SK-N-SH treated with all-trans-retinoic acid at 6 μM for 48 hours (cell line): ENCODE results near the gene RFX7.
A peak's percentile ranks its signal among the peaks of the same experiment; 100 is the strongest.

Source experiments
- ATAC-seq: fragments of 200-7000 bp; cut with Tn5 transposase; 3 replicates; pipeline ENCODE4 v1.9.1; 2020; ENCODE audit warnings: mild to moderate bottlenecking, moderate library complexity
- ARNTL ChIP-seq: fragments of 450-650 bp; formaldehyde crosslinking; IDR thresholded peaks from 2 replicates; pipeline ENCODE4 v1.5.0; 2020; ENCODE audit warnings: low read depth, mild to moderate bottlenecking, moderate library complexity, borderline replicate concordance
- CREB5 ChIP-seq: fragments of 250-450 bp; sonication (Bioruptor Pico); IDR thresholded peaks from 2 replicates; pipeline ENCODE4 v1.5.1; 2020; ENCODE audit warnings: low read depth, mild to moderate bottlenecking, moderate library complexity
- CSDC2 ChIP-seq: fragments of 250-450 bp; sonication (Bioruptor Pico); IDR thresholded peaks from 2 replicates; pipeline ENCODE4 v1.5.0; 2020; ENCODE audit warnings: mild to moderate bottlenecking, moderate library complexity
- CSRNP3 ChIP-seq: fragments of 250-450 bp; sonication (Bioruptor Pico); IDR thresholded peaks from 2 replicates; pipeline ENCODE4 v1.5.1; 2021; ENCODE audit warnings: mild to moderate bottlenecking, moderate library complexity
- ESRRG ChIP-seq: fragments of 250-450 bp; sonication (Bioruptor Pico); IDR thresholded peaks from 2 replicates; pipeline ENCODE4 v1.6.1; 2021; ENCODE audit warnings: mild to moderate bottlenecking
- GLIS3 ChIP-seq: fragments of 250-450 bp; sonication (Bioruptor Pico); IDR thresholded peaks from 2 replicates; pipeline ENCODE4 v1.5.0; 2020; ENCODE audit warnings: mild to moderate bottlenecking, moderate library complexity
- ISL1 ChIP-seq: fragments of 250-450 bp; sonication (Bioruptor Pico); IDR thresholded peaks from 2 replicates; pipeline ENCODE4 v2.1.2; 2022; ENCODE audit warnings: mild to moderate bottlenecking, moderate library complexity
- OSR1 ChIP-seq: fragments of 250-450 bp; sonication (Bioruptor Pico); IDR thresholded peaks from 2 replicates; pipeline ENCODE4 v1.8.0; 2022; ENCODE audit warnings: moderate library complexity, mild to moderate bottlenecking, inconsistent platforms
- PATZ1 ChIP-seq: fragments of 250-450 bp; sonication (Bioruptor Pico); IDR thresholded peaks from 2 replicates; pipeline ENCODE4 v1.8.0; 2020; ENCODE audit warnings: mild to moderate bottlenecking, moderate library complexity, borderline replicate concordance
- POU6F1 ChIP-seq: fragments of 250-450 bp; sonication (Bioruptor Pico); IDR thresholded peaks from 2 replicates; pipeline ENCODE4 v1.8.0; 2021; ENCODE audit warnings: low read depth, mild to moderate bottlenecking, moderate library complexity, borderline replicate concordance
- PPARA ChIP-seq: fragments of 250-450 bp; sonication (Bioruptor Pico); IDR thresholded peaks from 2 replicates; pipeline ENCODE4 v1.5.0; 2020; ENCODE audit warnings: mild to moderate bottlenecking, borderline replicate concordance
- RARB ChIP-seq: fragments of 250-450 bp; sonication (Bioruptor Pico); IDR thresholded peaks from 2 replicates; pipeline ENCODE4 v1.8.0; 2021; ENCODE audit warnings: mild to moderate bottlenecking, moderate library complexity
- SNAI2 ChIP-seq: fragments of 250-450 bp; sonication (Bioruptor Pico); IDR thresholded peaks from 2 replicates; pipeline ENCODE4 v1.5.0; 2020; ENCODE audit warnings: mild to moderate bottlenecking, moderate library complexity
- TCF4 ChIP-seq: fragments of 250-450 bp; sonication (Bioruptor Pico); IDR thresholded peaks from 2 replicates; pipeline ENCODE4 v1.8.0; 2021; ENCODE audit warnings: mild to moderate bottlenecking, moderate library complexity, borderline replicate concordance
- TOX ChIP-seq: fragments of 250-450 bp; sonication (Bioruptor Pico); IDR thresholded peaks from 2 replicates; pipeline ENCODE4 v1.8.0; 2021; ENCODE audit warnings: mild to moderate bottlenecking, moderate library complexity, borderline replicate concordance
- ZC3H10 ChIP-seq: fragments of 250-450 bp; sonication (Bioruptor Pico); IDR thresholded peaks from 2 replicates; pipeline ENCODE4 v1.5.1; 2021; ENCODE audit warnings: mild to moderate bottlenecking, moderate library complexity
- ZFP3 ChIP-seq: fragments of 250-450 bp; sonication (Bioruptor Pico); IDR thresholded peaks from 2 replicates; pipeline ENCODE4 v1.5.0; 2020; ENCODE audit warnings: mild to moderate bottlenecking, moderate library complexity
- ZNF565 ChIP-seq: fragments of 450-650 bp; formaldehyde crosslinking; conservative IDR thresholded peaks from 2 replicates; pipeline ENCODE4 v1.5.0; 2020; ENCODE audit warnings: low read depth, mild to moderate bottlenecking, moderate library complexity
- ZNF70 ChIP-seq: fragments of 450-650 bp; formaldehyde crosslinking; IDR thresholded peaks from 2 replicates; pipeline ENCODE4 v1.5.0; 2020; ENCODE audit warnings: mild to moderate bottlenecking, moderate library complexity
- ZNF8 ChIP-seq: fragments of 450-650 bp; formaldehyde crosslinking; IDR thresholded peaks from 2 replicates; pipeline ENCODE4 v1.5.0; 2020; ENCODE audit warnings: mild to moderate bottlenecking, moderate library complexity

The RFX7 gene

GRCh38 chr15:56056626-56057025 lies 187.1 kb downstream of the RFX7 start:
- no peak for ATAC-seq
- TF ChIP-seq CREB5 (CRISPR knock-in tag) (no peak), ZNF8 (CRISPR knock-in tag) (no peak), GLIS3 (CRISPR knock-in tag) (no peak), PATZ1 (CRISPR knock-in tag) (no peak), ZC3H10 (CRISPR knock-in tag) (no peak), POU6F1 (CRISPR knock-in tag) (no peak), ISL1 (no peak), TCF4 (CRISPR knock-in tag) (no peak), ZFP3 (no peak), OSR1 (CRISPR knock-in tag) (no peak), ARNTL (CRISPR knock-in tag) (no peak), ESRRG (CRISPR knock-in tag) (no peak)
- TF ChIP-seq, all 23 proteins: peak for 0

- ATAC-seq, result peak; percentile 49
- TF ChIP-seq ZC3H10 (CRISPR knock-in tag) (no peak), ZNF565 (CRISPR knock-in tag) (no peak), RARB (CRISPR knock-in tag) (no peak)
Observed at GRCh38 chr15:56053046-56053400, 190.7 kb downstream of the RFX7 start.

GRCh38 chr15:56052395-56053045 lies 191.2 kb downstream of the RFX7 start:
- no peak for TF ChIP-seq TOX (CRISPR knock-in tag)
- no peak for TF ChIP-seq ZNF70
- TF ChIP-seq ZNF8 (CRISPR knock-in tag), result no peak
- no peak for TF ChIP-seq ZFP3
- no peak for TF ChIP-seq PPARA
- no peak for TF ChIP-seq ZC3H10 (CRISPR knock-in tag)
- ATAC-seq, result peak; percentile 90

- TF ChIP-seq PPARA (no peak), ZFP3 (no peak), TOX (CRISPR knock-in tag) (no peak), PATZ1 (CRISPR knock-in tag) (no peak), ZC3H10 (CRISPR knock-in tag) (no peak), RARB (CRISPR knock-in tag) (no peak), CSRNP3 (CRISPR knock-in tag) (no peak), SNAI2 (CRISPR knock-in tag) (no peak), ESRRG (CRISPR knock-in tag) (no peak), CSDC2 (CRISPR knock-in tag) (no peak)
- ATAC-seq, result no peak
Observed at GRCh38 chr15:56051676-56052075, 192.0 kb downstream of the RFX7 start.
